Activated T-cell treated with anti-CD3 and anti-CD28 coated beads for 1 hour (primary cell): ENCODE results near the gene COASY.

Experiments used
- DNase-seq: peaks from one replicate; pipeline ENCODE4 v3.0.0-alpha.2; 2020; ENCODE audit warnings: low read depth

Gene COASY

GRCh38 chr17:42561897-42562387 is at the start of gene COASY:
Gene COASY, plus strand, starts transcription at chr17:42562148. Its CDS starts 475 bp downstream, at chr17:42562623.
- DNase-seq: peak; percentile 85

- DNase-seq: no peak
These were observed 49.7 kb upstream of the COASY start for GRCh38 chr17:42512246-42512645.

- no peak for DNase-seq
These were observed 49.2 kb upstream of the COASY start for GRCh38 chr17:42512733-42513251.

GRCh38 chr17:42513686-42514085 is 48.3 kb upstream of the COASY start:
- no peak for DNase-seq

GRCh38 chr17:42514279-42514678 is 47.7 kb upstream of the COASY start:
- no peak for DNase-seq

- no peak for DNase-seq
These were observed 47.1 kb upstream of the COASY start for GRCh38 chr17:42514867-42515266.

- DNase-seq: peak; percentile 84
These were observed 44.4 kb upstream of the COASY start for GRCh38 chr17:42517516-42517915.

- no peak for DNase-seq
These were observed 43.7 kb upstream of the COASY start for GRCh38 chr17:42518046-42518754.

- no peak for DNase-seq
These were observed 43.0 kb upstream of the COASY start for GRCh38 chr17:42518755-42519545.

GRCh38 chr17:42519546-42520491 is 42.1 kb upstream of the COASY start:
- no peak for DNase-seq

- no peak for DNase-seq
These were observed 41.4 kb upstream of the COASY start for GRCh38 chr17:42520540-42520951.

GRCh38 chr17:42521036-42521435 is 40.9 kb upstream of the COASY start:
- DNase-seq: no peak

- no peak for DNase-seq
These were observed 40.2 kb upstream of the COASY start for GRCh38 chr17:42521666-42522262.

- no peak for DNase-seq
These were observed 39.6 kb upstream of the COASY start for GRCh38 chr17:42522263-42522790.

GRCh38 chr17:42522798-42523278 is 39.1 kb upstream of the COASY start:
- DNase-seq: no peak

- DNase-seq: no peak
These were observed 36.7 kb upstream of the COASY start for GRCh38 chr17:42525221-42525620.

GRCh38 chr17:42526031-42526444 is 35.9 kb upstream of the COASY start:
- DNase-seq: no peak

GRCh38 chr17:42527932-42528331 is 34.0 kb upstream of the COASY start:
- DNase-seq: no peak

GRCh38 chr17:42529061-42529460 is 32.9 kb upstream of the COASY start:
- no peak for DNase-seq

- DNase-seq: no peak
These were observed 30.9 kb upstream of the COASY start for GRCh38 chr17:42530952-42531454.
